Upper lobe of left lung (tissue), 4 donors: ENCODE measurements around the gene SLC44A4.

Experiments
- CTCF ChIP-seq, 6 experiments: fragments of 450-650 bp in 4 of 6; fragments of 200-600 bp in 2 of 6; sonication (generic) in 2 of 6; IDR thresholded peaks; one replicate each; pipeline ENCODE4 v1.5.1; 2016 to 2019; ENCODE audit warnings: antibody characterized with exemption in 6 of 6
- POLR2AphosphoS5 ChIP-seq, 2 donors: sonication (generic); formaldehyde crosslinking; IDR thresholded peaks; one replicate each; pipeline ENCODE4 v1.5.1; 2017; ENCODE audit warnings: antibody characterized with exemption in 2 of 2

GRCh38 chr6:31928672-31928939, 49.8 kb upstream of the SLC44A4 start:
- no peak for TF ChIP-seq POLR2AphosphoS5 (IDR thresholded peaks at IDR 0.05)
- TF ChIP-seq CTCF (IDR thresholded peaks at IDR 0.05) = no peak
